GM12873 (cell line): ENCODE data around the gene IL17B.

Experiments
- CTCF ChIP-seq: IDR thresholded peaks from 2 replicates; pipeline ENCODE4 v1.5.1; 2012; ENCODE audit warnings: low read depth, mild to moderate bottlenecking, moderate library complexity, low read length, control low read depth; ENCODE audit not compliant: insufficient read depth; ENCODE audit errors: missing control alignments

Gene IL17B

GRCh38 chr5:149418910-149419531 is 39.9 kb upstream of the IL17B start:
- TF ChIP-seq CTCF = no peak

- TF ChIP-seq CTCF = no peak
Observed at GRCh38 chr5:149417711-149418368, 38.7 kb upstream of the IL17B start.

- TF ChIP-seq CTCF = no peak
Observed at GRCh38 chr5:149416987-149417710, 38.1 kb upstream of the IL17B start.

- no peak for TF ChIP-seq CTCF
Observed at GRCh38 chr5:149415066-149415967, 36.2 kb upstream of the IL17B start.

- no peak for TF ChIP-seq CTCF
Observed at GRCh38 chr5:149414405-149415065, 35.4 kb upstream of the IL17B start.

- no peak for TF ChIP-seq CTCF
Observed at GRCh38 chr5:149413477-149414210, 34.6 kb upstream of the IL17B start.
